Transverse colon (tissue), 4 donors: Measurements from ENCODE around the gene HOXD1. TPM values are rescaled to one million over a fixed set of nuclear protein-coding genes. Genes with fewer than 3 reads are reported as not detected.

Experiments
- DNase-seq: peaks from one replicate; pipeline ENCODE4 v3.0.0-alpha.2; 2019
- H3K27ac ChIP-seq, 4 donors: fragments of 200-600 bp; sonication (generic); 2 replicates each; pipeline ENCODE4 v1.5.1; 2016 to 2018; ENCODE audit warnings: inconsistent platforms in 4 of 4
- H3K27me3 ChIP-seq: fragments of 200-600 bp; sonication (generic); 2 replicates; pipeline ENCODE4 v1.5.1; 2017; ENCODE audit warnings: inconsistent platforms
- H3K36me3 ChIP-seq, 4 donors: fragments of 200-600 bp; sonication (generic); 2 replicates each; pipeline ENCODE4 v1.5.1; 2017 to 2019; ENCODE audit warnings: inconsistent platforms in 4 of 4
- H3K4me1 ChIP-seq, 4 donors: fragments of 200-600 bp; sonication (generic); 2 replicates each; pipeline ENCODE4 v1.5.1; 2017 to 2020; ENCODE audit warnings: inconsistent platforms in 4 of 4
- H3K4me3 ChIP-seq, 4 donors: fragments of 200-600 bp; sonication (generic); 1 replicate in 1 of 4; 2 replicates in 3 of 4; pipeline versions ENCODE4 v1.5.1 to v1.6.1; 2017 to 2019; ENCODE audit warnings: inconsistent platforms in 4 of 4
- H3K9me3 ChIP-seq, 2 donors: fragments of 200-600 bp; sonication (generic); 2 replicates each; pipeline ENCODE4 v1.5.1; 2017 to 2019; ENCODE audit warnings: inconsistent platforms in 2 of 2
- CTCF ChIP-seq, 5 experiments: fragments of 200-600 bp in 3 of 5; fragments of 450-650 bp in 2 of 5; sonication (generic) in 3 of 5; IDR thresholded peaks; 1 replicate in 2 of 5; 2 replicates in 3 of 5; pipeline ENCODE4 v1.5.1; 2016 to 2017; ENCODE audit warnings: antibody characterized with exemption in 5 of 5, inconsistent platforms in 3 of 5, mild to moderate bottlenecking in 2 of 5, moderate library complexity in 1 of 5
- EP300 ChIP-seq: sonication (generic); formaldehyde crosslinking; IDR thresholded peaks from one replicate; pipeline ENCODE4 v1.6.1; 2017; ENCODE audit warnings: antibody characterized with exemption, low read depth
- POLR2A ChIP-seq: fragments of 450-650 bp; IDR thresholded peaks from one replicate; pipeline ENCODE4 v1.6.1; 2016; ENCODE audit warnings: antibody characterized with exemption, mild to moderate bottlenecking, moderate library complexity
- POLR2AphosphoS5 ChIP-seq, 3 donors: sonication (generic); formaldehyde crosslinking; IDR thresholded peaks; one replicate each; pipeline ENCODE4 v1.6.1; 2016; ENCODE audit warnings: antibody characterized with exemption in 3 of 3
- WGBS, 2 donors: methylation state at CpG; one replicate each; pipeline ENCODE4 v1.1.5; 2018; ENCODE audit warnings: low coverage in 1 of 2; 5-methylcytosine and 5-hydroxymethylcytosine counted together
- in situ Hi-C, 4 donors: fragments of 200-750 bp; cut with MboI; loops; one replicate each; pipeline versions ENCODE4 v1.15.0 to v1.15.1; 2017; ENCODE audit warnings: low sequenced_read_pairs in 3 of 4, low pct_ligation_motif_present in 1 of 4, low pct_unique_long_range_greater_than_20kb in 1 of 4
- intact Hi-C: fragments of 100-400 bp; cut with DNase I; formaldehyde crosslinking; loops from one replicate; pipeline ENCODE4 v1.15.1; 2023; ENCODE audit warnings: low total_unique reads
- total RNA-seq, 4 donors: library from RNA; depleted of rRNA; stranded (reverse); fragments of >200 nt; gene quantifications; one replicate each; pipeline ENCODE4 v1.1.0, GENCODE V29; 2016

Gene HOXD1
- total RNA-seq, 4 donors from 2014 or later = 4.1 to 12.9 (median 4.5) TPM

- WGBS, 2 donors = 14 to 19% methylated on average over 3 to 6 of the region's 6 CpGs
- Histone ChIP-seq H3K27me3 (peaks cover 10% of the 10 kb centered on the region), H3K9me3 (no peaks in the 10 kb centered on the region), H3K27ac (peak overlapping the region in 1 of 4 donors; percentile 43), H3K4me1 (peaks cover 8 to 35% (median 21%) of the 10 kb centered on the region in 4 donors), H3K36me3 (no peaks in the 10 kb centered on the region), H3K4me3 (no peak overlapping the region)
- intact Hi-C loops = no loop called here
- in situ Hi-C loops = loop anchor here in 3 of 4 donors (10.0 to 25.0 kb wide), 3 partner anchors 409 to 666 kb away; no protein-coding TSS in a partner anchor
- TF ChIP-seq EP300 (no peak), POLR2AphosphoS5 (IDR thresholded peaks at IDR 0.05) (peak in 1 of 3 donors; percentile 51)
- no peak for DNase-seq
Observed at GRCh38 chr2:176146101-176146500, 42.4 kb upstream of the HOXD1 start.

- DNase-seq = no peak
- in situ Hi-C loops (loop anchor here in 3 of 4 donors (10.0 to 25.0 kb wide), 3 partner anchors 408 to 666 kb away; no protein-coding TSS in a partner anchor), intact Hi-C loops (no loop called here)
- TF ChIP-seq POLR2AphosphoS5 (IDR thresholded peaks at IDR 0.05) (no peak), POLR2A (no peak), CTCF (IDR thresholded peaks at IDR 0.05) (no peak), EP300 (no peak)
- peaks cover 8 to 32% (median 19%) of the 10 kb centered on the region in 4 donors for H3K4me1 ChIP-seq
- H3K9me3 ChIP-seq = no peaks in the 10 kb centered on the region
- no peaks in the 10 kb centered on the region for H3K36me3 ChIP-seq
- H3K27ac ChIP-seq = no peak overlapping the region
- H3K27me3 ChIP-seq = peaks cover 12% of the 10 kb centered on the region
- no peak overlapping the region for H3K4me3 ChIP-seq
Observed at GRCh38 chr2:176146645-176147044, 41.8 kb upstream of the HOXD1 start.

GRCh38 chr2:176147210-176147799 lies 41.2 kb upstream of the HOXD1 start:
- H3K4me3 ChIP-seq = no peak overlapping the region
- no peak for DNase-seq
- TF ChIP-seq POLR2AphosphoS5 (IDR thresholded peaks at IDR 0.05) = no peak
- TF ChIP-seq EP300 = no peak
- TF ChIP-seq CTCF (IDR thresholded peaks at IDR 0.05) = no peak
- TF ChIP-seq POLR2A = no peak
- peaks cover 15% of the 10 kb centered on the region for H3K27me3 ChIP-seq
- in situ Hi-C loops = loop anchor here in 3 of 4 donors (10.0 to 25.0 kb wide), 3 partner anchors 407 to 665 kb away; no protein-coding TSS in a partner anchor
- WGBS, 2 donors = 75 to 77% methylated on average over 9 to 32 of the region's 32 CpGs
- H3K4me1 ChIP-seq = peaks cover 8 to 32% (median 19%) of the 10 kb centered on the region in 4 donors
- H3K9me3 ChIP-seq = no peaks in the 10 kb centered on the region
- H3K36me3 ChIP-seq = no peaks in the 10 kb centered on the region
- intact Hi-C loops = no loop called here
- H3K27ac ChIP-seq = no peak overlapping the region

GRCh38 chr2:176147800-176148496 lies 40.5 kb upstream of the HOXD1 start:
- H3K36me3 ChIP-seq = peaks cover 0 to 4% (median 0%) of the 10 kb centered on the region in 4 donors
- WGBS, 2 donors = 20 to 58% methylated on average over 2 to 31 of the region's 31 CpGs
- intact Hi-C loops = no loop called here

More at GRCh38 chr2:176147800-176148496, 40.5 kb upstream of the HOXD1 start:
- TF ChIP-seq EP300 (no peak), CTCF (IDR thresholded peaks at IDR 0.05) (no peak), POLR2AphosphoS5 (IDR thresholded peaks at IDR 0.05) (no peak), POLR2A (no peak)
- no peak overlapping the region for H3K4me3 ChIP-seq
- no peak overlapping the region for H3K27ac ChIP-seq
- peaks cover 15% of the 10 kb centered on the region for H3K27me3 ChIP-seq
- in situ Hi-C loops = loop anchor here in 3 of 4 donors (10.0 to 25.0 kb wide), 3 partner anchors 407 to 664 kb away; no protein-coding TSS in a partner anchor
- DNase-seq = no peak
- H3K4me1 ChIP-seq = peaks cover 8 to 28% (median 17%) of the 10 kb centered on the region in 4 donors
- H3K9me3 ChIP-seq = no peaks in the 10 kb centered on the region
